Amniotic epithelial cell (primary cell): ENCODE measurements around the gene SLC35F3.
A peak's percentile ranks its signal among the peaks of the same experiment; 100 is the strongest.

Experiments
- DNase-seq: peaks from one replicate; pipeline ENCODE4 v3.0.0-alpha.2; 2010; ENCODE audit warnings: low read depth

SLC35F3 gene

DNA sequence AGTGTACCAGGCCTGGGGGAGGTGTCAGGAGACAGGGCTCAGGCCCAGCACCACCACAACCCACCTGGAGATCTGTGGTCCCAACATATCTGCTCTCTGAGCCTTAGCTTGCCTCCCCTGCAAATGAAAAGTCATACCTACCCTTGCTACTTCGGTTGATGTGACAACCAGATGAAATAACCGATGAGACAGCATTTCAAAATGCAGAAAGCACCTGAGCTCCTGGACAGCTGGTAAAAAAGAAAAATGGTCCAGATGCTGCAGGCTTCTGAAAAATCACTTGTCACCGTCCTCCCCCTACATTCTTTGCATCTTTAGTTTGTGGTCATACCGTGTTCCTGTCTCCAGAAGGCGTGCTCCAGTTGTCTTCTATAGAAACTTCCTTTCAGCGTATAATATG lies 416.8 kb downstream of the SLC35F3 start:
- no peak for DNase-seq

DNA sequence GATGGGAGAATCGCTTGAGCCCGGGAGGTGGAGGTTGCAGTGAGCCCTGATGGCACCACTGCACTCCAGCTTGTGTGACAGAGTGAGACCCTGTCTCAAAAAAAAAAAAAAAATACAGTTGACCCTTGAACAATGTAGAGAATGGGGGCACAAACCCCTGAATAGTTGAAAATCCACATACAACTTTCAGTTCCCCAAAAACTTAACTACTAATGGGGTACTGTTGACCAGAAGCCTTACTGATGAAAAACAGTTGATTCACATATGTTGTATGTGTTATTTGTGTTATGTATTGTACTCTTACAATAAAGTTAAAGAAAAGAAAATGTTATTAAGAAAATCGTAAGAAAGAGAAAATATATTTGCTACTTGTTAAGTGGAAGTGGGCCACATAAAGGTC lies 417.6 kb downstream of the SLC35F3 start:
- no peak for DNase-seq

DNA sequence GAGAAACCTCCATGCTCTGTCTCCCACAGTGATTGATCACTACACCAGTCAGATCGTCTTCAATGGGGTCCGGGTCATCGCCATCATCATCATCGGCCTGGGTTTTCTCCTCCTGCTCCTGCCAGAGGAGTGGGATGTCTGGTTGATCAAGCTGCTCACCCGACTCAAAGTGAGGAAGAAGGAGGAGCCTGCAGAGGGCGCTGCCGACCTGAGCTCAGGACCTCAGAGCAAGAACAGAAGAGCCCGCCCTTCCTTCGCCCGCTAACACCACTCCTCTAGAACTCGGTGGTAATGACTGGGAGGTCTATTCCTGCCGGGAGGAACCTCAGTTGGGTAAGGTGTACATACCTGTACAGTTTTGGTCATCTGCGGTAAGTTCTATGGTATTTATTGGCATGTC lies 418.5 kb downstream of the SLC35F3 start:
- peak; percentile 51 for DNase-seq

DNA sequence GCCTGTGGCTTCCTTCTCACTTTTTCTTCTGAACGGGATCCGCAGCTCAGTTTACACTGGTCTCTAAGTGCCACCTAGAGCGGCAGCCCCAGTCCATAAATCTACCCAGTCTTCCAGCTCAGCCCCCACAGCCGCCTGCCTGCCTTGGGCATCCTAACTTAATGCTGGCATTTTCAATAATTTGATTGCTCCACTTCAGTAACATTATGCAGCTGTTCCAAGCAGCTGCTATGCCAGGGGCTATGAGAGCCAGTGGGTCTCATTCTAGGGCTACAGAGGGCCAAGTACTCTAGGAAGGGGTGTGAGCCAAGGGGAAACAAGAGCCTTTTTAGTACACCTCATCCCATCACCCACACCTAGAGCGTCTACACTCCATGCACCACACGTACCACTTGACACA lies 420.3 kb downstream of the SLC35F3 start:
- DNase-seq = no peak

DNA sequence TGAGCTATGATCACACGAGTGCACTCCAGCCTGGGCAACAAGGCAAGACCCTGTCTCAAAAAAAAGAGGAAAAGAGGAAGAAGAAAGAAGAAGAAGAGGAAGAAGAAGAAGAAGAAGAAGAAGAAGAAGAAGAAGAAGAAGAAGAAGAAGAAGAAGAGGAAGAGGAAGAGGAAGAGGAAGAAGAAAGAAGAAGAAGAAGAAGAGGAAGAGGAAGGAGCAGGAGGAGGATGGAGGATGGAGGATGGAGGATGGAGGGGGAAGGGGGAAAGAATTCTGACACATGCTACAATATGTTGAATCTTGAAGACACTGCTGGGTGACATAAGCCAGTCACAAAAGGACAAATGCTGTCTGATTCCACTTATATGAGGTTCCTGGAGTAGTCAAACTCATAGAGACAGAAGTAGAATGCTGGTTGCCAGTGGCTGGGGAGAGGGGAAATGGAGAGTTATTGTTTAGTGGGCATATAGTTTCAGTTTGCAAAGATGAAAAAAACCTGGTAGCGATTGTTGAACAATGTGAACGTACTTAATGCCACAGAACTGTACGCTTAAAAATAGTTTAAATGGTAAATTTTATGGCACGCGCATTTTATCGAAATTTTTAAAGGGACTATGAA lies 421.5 kb downstream of the SLC35F3 start:
- DNase-seq = no peak

DNA sequence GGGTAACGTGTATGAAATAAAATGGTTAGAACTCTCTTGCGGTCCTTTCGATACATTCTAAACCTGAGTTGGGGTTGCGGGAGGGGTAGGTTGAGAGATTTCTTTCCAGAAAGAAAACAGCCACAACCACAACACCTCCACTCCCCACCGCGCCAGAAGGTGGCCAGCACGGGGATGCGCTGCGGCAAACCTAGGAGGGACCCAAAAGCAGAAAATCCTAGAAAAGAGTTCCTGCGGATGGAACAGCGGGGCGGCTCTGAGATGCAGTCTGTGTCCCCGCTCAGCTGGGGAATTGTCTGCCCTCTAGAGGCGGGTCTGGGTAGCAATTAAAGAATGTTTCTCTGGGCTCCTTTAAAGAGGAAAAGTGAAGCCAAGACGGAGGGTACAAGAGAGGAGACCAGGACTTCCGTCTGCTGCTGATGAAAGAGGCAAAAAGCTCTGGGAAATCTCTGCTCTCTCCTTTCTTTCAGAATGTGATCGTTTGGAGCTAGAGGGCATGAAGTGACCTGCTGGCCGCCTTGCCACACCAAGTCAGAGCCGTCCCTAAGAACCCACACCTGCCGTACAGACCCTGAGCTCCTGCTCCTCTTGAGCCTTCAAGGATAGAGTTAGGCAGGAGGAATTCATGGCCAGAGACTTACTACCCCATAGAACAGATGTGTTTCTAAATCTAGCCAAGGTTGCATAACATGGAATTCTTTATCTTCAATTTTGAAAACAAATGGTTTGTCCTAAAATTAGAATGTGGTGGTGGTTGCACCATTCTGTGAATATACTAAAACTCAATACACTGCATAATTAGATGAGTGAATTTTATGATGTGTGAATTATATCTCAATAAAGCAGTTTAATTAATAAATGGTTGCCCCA lies 422.3 kb downstream of the SLC35F3 start:
- peak; percentile 44 for DNase-seq

DNA sequence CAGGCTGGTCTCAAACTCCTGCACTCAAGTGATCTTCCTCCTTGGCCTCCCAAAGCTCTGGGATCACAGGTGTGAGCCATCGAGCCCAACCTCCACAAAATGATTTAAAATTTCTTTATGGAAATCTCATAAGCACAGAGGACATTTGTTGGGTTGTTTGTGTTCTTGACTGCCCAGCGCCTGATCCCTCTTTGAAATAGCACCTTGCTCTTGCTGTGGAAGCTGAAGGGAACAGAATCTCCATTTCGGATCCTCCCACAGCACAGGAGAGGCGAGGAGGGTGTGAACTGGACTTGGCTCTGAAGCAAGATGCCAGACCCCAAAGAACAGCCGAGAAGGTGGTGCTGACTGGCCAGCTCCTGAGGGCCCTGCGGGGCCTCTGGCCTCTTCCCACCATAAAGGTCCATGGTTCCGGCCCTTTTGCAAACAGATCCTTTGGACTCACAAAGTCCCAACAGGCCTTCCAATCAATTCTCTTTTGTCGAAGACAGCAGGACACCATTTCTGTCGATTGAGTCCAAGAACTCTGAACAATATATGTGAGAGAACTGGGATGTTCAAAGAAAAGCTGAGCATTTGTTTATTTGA lies 423.2 kb downstream of the SLC35F3 start:
- no peak for DNase-seq

DNA sequence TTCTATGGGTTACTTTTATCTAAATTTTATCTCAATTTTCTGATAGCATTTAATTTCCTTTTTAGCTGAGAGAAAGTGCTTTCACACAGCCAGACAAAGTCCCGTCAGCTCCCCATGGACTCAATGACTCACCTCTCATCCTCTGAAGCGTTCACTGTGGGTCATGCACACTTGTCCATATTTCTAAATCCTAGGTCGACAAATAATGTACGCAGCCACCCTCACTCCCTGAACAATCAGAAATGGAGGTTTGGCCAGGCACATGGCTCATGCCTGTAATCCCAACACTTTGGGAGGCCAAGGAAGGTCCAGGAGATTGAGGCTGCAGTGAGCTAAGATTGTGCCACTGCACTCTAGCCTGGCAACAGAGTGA lies 426.4 kb downstream of the SLC35F3 start:
- no peak for DNase-seq

DNA sequence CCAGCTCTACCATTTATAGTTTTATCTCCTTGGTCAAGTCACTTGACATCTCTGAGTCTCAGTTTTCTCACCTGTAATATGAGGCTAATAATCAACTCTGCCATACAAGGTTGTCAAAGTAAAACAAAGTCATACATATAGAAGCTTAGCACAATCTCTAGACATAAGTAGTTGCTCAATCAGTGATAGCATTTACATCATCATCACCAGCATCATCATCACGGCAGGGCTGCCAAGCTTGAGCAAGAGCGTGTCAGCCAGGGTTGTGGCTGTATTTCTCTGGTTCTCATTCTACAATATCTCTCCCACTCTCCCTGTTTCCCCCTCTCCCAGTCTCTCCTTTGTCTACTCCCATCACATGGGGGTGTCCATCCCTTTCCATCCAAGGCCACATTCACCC lies 427.0 kb downstream of the SLC35F3 start:
- peak; percentile 78 for DNase-seq

DNA sequence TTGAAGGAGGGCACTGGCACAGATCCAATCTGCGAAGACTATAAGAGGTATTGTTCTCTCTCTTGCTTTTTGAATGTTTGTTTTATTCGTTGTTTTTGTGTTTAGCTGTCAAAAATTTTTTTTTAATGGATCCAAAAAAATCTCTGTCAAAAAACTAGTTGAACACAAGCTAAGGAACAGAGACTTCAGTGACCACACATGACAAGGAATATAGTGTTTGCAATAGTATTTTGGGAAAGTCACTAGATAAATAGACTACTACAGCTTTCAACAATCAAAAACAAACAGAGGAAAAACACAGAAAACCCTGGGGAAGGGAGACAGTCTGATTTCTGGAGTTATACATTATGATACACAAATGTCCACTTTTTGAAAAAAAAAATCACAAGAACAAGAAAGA lies 431.9 kb downstream of the SLC35F3 start:
- DNase-seq = no peak

DNA sequence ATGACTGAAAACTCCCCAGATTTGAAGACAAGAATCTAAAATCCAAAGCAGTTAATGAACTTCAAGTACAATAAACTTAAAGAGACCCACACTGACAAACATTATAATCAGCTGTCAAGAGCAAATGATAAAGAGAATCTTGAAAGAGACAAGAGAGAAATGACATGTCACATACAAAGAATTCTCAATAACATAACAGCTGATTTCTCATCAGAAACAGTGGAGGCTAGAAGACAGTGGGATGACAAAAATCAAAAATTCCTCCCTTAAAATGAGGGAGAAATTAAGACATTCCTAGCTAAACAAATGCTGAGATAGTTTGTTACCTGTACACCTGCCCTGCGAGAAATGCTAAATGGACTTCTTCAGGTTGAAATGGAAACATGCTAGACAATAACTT lies 432.8 kb downstream of the SLC35F3 start:
- no peak for DNase-seq

DNA sequence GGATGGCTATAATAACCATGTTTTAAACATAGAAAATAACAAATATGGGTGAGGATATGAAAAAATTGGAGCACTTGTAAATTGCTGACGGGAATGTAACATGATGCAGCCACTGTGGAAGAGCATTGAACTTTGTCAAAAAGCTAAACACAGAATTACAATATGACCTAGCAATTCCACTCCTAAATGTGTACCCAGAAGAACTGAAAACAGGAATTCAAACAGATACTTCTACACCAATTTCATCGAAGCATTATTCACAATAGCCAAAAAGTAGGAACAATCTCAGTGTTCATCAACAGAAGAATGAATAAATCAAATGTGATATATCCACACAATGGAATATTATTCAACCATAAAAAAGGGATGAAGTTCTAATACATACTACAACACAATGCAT lies 436.1 kb downstream of the SLC35F3 start:
- DNase-seq = no peak

DNA sequence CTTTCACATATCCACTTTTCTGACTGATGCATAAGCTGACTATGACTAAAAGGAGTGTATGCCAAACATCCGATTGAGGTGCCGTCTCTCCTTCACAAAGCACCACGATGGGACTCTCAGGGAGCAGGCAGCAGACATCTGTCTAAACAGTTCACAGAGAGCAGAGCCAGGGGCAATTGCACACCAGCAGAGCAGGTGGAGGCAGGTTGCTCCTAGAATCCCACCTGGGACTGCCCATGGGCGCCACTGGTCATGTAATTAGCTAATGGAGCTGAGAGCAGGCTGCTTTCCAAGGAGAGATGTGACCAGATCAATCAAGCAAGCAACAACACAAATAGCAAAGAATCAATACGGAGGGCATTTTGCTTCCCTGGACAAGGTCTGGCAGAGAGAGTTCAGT lies 438.3 kb downstream of the SLC35F3 start:
- DNase-seq = no peak

DNA sequence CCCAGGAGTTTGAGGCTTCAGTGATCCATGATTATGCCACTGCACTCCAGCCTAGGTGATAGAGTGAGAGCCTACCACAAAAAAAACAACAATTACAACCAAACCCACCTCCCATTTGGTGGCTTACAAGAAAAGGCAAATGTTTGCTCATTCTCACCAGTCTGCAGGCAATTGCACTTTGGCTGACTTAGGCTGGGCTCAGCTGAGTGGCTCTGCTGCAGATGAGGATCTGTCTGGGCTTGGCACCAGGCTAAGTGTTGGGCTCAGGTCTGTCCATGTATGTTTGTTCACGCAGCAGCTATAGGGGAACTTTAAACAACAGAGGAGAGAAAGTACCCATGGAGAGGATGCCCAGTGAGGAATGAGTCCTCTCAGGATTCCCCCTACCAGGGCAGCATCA lies 440.8 kb downstream of the SLC35F3 start:
- DNase-seq = no peak

DNA sequence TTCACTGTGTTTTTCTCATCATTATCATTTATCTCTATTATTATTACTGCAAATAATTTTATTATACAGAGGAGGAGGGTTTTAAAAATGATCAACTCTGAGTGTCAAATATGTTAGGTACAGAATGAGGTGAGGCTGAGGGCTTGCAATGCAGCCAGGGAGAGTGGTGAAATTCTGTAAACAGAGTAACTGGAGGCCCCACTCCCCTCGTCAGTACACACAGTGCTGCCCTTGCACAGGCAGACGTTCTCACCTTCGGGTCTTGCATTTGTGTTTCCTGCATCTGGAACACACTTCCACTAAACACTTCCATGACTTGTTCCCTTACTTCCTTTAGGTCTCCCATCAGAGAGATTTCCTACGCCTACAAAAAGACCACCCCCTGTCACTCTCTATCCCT lies 444.5 kb downstream of the SLC35F3 start:
- no peak for DNase-seq

DNA sequence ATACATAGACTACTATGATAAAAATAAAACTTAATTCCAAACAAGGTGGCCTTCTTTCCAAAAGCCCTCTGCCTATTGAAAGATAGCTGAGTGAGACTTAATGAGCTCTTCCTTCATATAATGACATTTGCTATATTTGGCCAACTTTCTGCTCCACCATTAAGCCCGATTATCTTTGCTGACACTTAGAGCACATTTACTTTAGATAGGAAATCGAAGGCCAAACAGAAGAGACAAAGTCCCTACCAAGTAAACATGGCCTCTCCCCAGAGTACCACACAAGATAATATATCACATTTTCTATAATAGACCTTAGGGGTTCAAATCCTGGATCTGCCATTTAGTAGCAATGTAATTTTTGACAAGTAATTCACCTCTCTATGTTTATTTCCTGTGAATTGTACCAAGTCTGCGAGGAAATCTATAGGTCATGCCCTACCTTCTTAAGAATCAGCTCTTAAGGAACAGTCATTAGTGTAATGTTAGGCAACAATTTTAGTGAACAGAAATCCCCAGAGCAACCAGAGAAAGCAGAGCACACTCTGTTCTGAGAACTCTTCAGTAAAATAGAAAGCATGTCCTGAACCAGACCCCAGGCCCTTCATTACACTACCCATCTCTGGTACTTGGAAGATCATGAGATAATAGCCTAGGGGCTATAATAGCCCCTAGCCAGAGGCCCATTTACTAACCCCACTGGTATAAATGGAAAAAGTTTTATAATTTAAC lies 451.5 kb downstream of the SLC35F3 start:
- no peak for DNase-seq

DNA sequence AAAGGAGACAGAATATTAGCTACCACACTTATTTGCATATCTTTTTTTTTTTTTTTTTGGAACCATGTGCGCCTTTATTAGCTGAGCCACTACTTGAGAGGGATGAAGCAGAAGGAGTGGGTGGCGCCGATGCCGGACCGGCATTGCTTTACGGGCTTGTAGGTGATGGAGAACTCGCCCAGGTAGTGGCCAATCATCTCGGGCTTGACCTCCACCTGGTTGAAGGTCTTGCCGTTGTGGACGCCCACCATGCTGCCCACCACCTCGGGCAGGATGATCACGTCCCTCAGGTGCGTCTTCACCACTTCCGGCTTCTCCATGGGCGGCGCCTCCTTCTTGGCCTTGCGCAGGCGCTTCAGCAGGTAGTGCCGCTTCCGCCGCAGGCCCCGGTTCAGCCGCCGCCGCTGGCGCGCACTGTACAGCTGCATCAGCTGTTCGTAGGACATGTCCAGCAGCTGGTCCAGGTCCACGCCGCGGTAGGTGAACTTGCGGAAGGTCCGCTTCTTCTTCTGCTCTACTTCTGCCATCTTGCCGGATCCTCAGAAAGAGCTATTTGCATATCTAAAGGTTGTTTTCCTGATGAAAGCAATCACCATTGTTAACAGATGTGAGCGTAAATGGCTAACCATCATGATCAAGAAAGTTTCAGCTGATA lies 452.3 kb downstream of the SLC35F3 start:
- peak; percentile 47 for DNase-seq

DNA sequence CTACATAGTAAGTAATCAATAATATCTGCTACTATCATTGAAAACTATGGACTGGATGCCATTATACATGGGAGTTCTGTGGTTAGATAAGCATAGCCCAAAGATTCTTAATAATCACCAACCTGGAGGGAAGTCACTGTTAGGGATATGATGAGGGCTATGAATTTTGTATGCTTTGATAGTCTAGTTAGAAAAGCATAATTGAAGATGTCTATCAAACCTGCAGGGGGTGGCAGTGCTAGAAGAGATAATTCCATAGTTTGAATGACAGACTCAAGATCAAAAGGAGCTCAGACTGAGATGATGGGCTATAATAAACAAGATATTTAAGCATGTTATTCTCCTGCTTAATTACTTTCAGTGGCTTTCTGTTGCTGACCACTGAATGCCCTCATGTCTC lies 453.4 kb downstream of the SLC35F3 start:
- DNase-seq = no peak

DNA sequence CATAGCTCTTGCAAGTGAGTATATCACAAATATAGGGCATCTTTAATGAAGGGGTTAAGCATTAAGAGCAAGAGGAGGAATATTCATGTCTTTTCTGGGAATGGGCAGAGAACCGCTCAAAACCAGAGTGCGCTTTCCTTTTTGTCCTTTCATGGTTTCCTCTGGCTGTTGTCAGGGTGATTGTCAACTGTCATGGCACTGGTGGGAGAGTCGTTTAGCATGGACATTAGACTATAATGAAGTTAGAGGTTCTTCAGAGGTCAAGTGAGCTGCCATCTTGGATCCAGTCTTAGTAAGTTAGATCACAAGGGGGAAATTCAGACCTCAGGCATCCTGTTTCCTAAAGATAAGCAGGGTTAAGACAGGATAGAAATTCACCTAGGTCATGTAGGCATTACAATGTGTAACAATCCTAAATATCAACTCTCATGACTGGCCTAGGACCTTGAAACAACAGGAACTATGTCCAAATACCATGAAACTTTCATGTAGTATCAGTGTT lies 456.7 kb downstream of the SLC35F3 start:
- no peak for DNase-seq

DNA sequence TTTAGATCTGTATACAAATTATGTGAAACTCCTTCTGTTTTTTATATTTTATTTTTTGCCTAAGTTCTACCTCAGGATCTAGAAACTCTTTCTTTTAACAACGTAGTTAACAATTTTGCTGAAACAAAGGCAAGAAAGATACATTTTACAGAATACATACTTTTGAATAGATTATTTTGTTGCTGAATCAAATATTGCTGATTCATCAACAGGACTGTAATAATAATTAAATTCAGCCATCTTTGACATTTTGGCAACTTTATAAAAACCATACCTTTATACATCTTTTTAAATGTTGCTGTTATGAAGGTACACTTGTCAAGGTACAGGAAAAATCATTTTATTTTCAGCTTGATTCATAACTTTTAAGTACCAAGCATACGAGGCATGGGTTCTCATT lies 458.1 kb downstream of the SLC35F3 start:
- no peak for DNase-seq

DNA sequence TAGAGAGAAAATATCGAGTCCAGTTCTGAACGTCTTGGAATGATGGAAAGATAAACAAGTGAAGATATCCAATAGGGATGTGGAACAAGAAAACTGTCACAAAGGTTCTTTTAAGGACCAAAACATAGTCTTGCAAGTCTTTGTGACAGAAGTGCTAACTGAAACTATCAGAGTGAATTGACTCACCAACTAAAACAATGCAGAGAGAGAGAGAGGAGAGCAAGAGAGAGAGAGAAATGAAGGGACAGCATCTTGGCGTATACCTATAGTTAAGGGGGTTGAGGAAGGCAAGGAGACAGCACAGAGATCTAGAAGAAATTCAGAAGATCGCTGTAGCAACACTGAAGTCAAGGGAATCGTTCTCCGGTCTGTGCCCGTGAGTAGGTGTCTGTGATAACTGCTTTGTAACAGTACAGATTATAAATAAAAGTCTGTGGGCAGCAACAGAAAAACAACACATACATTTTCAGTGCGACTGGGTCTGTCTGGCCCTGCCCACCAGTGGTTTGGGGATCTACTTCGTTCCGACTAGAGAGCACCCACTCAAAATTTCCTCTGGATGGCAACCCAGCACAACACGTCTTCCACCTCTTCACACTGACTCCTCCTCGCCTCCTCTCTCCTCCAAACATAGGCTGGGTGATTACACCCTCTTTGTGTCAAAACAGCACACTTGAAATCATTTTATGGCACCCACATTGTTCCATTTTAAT lies 464.0 kb downstream of the SLC35F3 start:
- DNase-seq = no peak
